Heart left ventricle (tissue), 16 donors: ENCODE measurements around the gene PRSS21. TPM values are rescaled to one million over a fixed set of nuclear protein-coding genes. Genes with fewer than 3 reads are reported as not detected.

ENCODE experiments used
- ATAC-seq, 4 donors: fragments of 200-7000 bp; cut with Tn5 transposase; one replicate each; pipeline ENCODE4 v1.9.1; 2020 to 2022; ENCODE audit warnings: moderate library complexity in 4 of 4, mild to moderate bottlenecking in 3 of 4, moderate number of reproducible peaks in 1 of 4
- DNase-seq, 5 donors: peaks; one replicate each; pipeline ENCODE4 v3.0.0-alpha.2; 2020
- H3K27ac ChIP-seq, 12 donors: fragments of 200-600 bp; sonication (generic) in 4 of 12; one replicate each; pipeline versions ENCODE4 v1.5.0 to v1.8.0; 2016 to 2022; ENCODE audit warnings: mild to moderate bottlenecking in 2 of 12
- H3K27me3 ChIP-seq, 9 donors: fragments of 200-600 bp; sonication (generic) in 2 of 9; one replicate each; pipeline versions ENCODE4 v1.5.1 to v1.8.0; 2016 to 2022; ENCODE audit warnings: mild to moderate bottlenecking in 3 of 9
- H3K36me3 ChIP-seq, 9 donors: fragments of 200-600 bp; sonication (generic) in 2 of 9; one replicate each; pipeline versions ENCODE4 v1.5.0 to v1.8.0; 2018 to 2022; ENCODE audit warnings: mild to moderate bottlenecking in 2 of 9
- H3K4me1 ChIP-seq, 12 donors: fragments of 200-600 bp; sonication (generic) in 4 of 12; one replicate each; pipeline versions ENCODE4 v1.5.0 to v1.8.0; 2016 to 2022; ENCODE audit warnings: mild to moderate bottlenecking in 3 of 12
- H3K4me3 ChIP-seq, 12 donors: fragments of 200-600 bp; sonication (generic) in 4 of 12; one replicate each; pipeline versions ENCODE4 v1.5.0 to v1.8.0; 2017 to 2022; ENCODE audit warnings: mild to moderate bottlenecking in 9 of 12, moderate library complexity in 4 of 12
- H3K9me3 ChIP-seq, 12 donors: fragments of 200-600 bp; sonication (generic) in 4 of 12; one replicate each; pipeline versions ENCODE4 v1.5.0 to v1.8.0; 2016 to 2022; ENCODE audit warnings: mild to moderate bottlenecking in 1 of 12
- CTCF ChIP-seq, 12 donors: fragments of 200-600 bp; sonication (generic) in 4 of 12; IDR thresholded peaks; one replicate each; pipeline versions ENCODE4 v1.5.0 to v1.8.0; 2018 to 2022; ENCODE audit warnings: antibody characterized with exemption in 12 of 12, mild to moderate bottlenecking in 5 of 12
- POLR2A ChIP-seq, 2 donors: fragments of 450-650 bp; IDR thresholded peaks; one replicate each; pipeline ENCODE4 v1.6.1; 2017; ENCODE audit warnings: antibody characterized with exemption in 2 of 2, mild to moderate bottlenecking in 2 of 2, moderate library complexity in 2 of 2
- WGBS, 4 donors: extraction: QIAGEN DNeasy Blood & Tissue Kit in 2 of 4; methylation state at CpG; one replicate each; pipeline versions ENCODE4 v1.1.5 to v1.1.7; 2013 to 2018; 5-methylcytosine and 5-hydroxymethylcytosine counted together
- intact Hi-C, 10 donors: fragments of 100-400 bp; cut with DNase I; formaldehyde crosslinking; loops; one replicate each; pipeline versions ENCODE4 v1.11.1 to v1.14.2; 2022
- polyA plus RNA-seq, 2 donors: library from polyadenylated mRNA; stranded (reverse); fragments of 200-250 nt; gene quantifications; one replicate each; pipeline ENCODE4 v1.2.3, GENCODE V29; 2013
- total RNA-seq, 9 donors: library from RNA; depleted of rRNA in 2 of 9; stranded (reverse); fragments of >200 nt in 2 of 9; fragmentation: NEBNext Ultra II Directional in 3 of 9; extraction: Animal tissue kit (Norgen Biotek cat#: 25700) in 3 of 9; gene quantifications; one replicate each; pipeline versions ENCODE4 v1.1.0 to v1.2.4, GENCODE V29; 2016 to 2023
- donor health status: ischemic (EF 13 %, LVEDD 7.1; RV severe dilation, severe dysfunction).
- donor health status: healthy with polysubstance abuse.
- donor health status: DM: no; HTN: yes; CAD: no.
- donor health status: DM: no; HTN: no; CAD: no.
- donor health status: ischemic (EF 25% LVEDD 6.9; RV normal size, moderate dysfunction).
- donor health status: ischemic (EF 25% LVEDD 5.7; RV mildly dilated, moderate dysfunction).
- donor health status: healthy.
- donor health status: DM: yes; HTN: yes; CAD: no.
- donor health status: ischemic (EF 35%, LVEDD 5.7; RV mildly dilated, moderate dysfunction).
- donor health status: nonischemic (EF 11% LVEDD 7.7; RV severe dilation, severe dysfunction).
- donor health status: DM: yes; HTN: yes; CAD: no.
- donor health status: PGD.
- donor health status: ischemic (EF 29% LVEDD 5.4; RV normal size, mild dysfunction).
- donor health status: nonischemic (EF 23%, LVEDD 6.1; RV moderate dilation, normal function).

The PRSS21 gene
- total and polyA plus RNA-seq, 11 donors, result not detected

- TF ChIP-seq POLR2A (IDR thresholded peaks at IDR 0.05) (no peak), CTCF (IDR thresholded peaks at IDR 0.05) (no peak)
- Histone ChIP-seq H3K36me3 (peaks cover 2 to 71% (median 68%) of the 10 kb centered on the region in 9 donors), H3K4me1 (peaks cover 2 to 52% (median 23%) of the 10 kb centered on the region in 12 donors), H3K4me3 (no peak overlapping the region), H3K9me3 (no peaks in the 10 kb centered on the region), H3K27ac (no peak overlapping the region), H3K27me3 (no peaks in the 10 kb centered on the region)
- intact Hi-C loops, result loop anchor here in 1 of 10 donors (10.0 kb wide), 1 partner anchor 141 kb away; the partner anchor contains the start of gene FLYWCH1
- 77 to 88% (median 85%) methylated on average over 12 of the region's 12 CpGs for WGBS, 4 donors
- DNase-seq (no peak), ATAC-seq (no peak)
Measured at GRCh38 chr16:2773188-2773968, 43.7 kb upstream of the PRSS21 start.

GRCh38 chr16:2774161-2774891, 42.7 kb upstream of the PRSS21 start:
- intact Hi-C loops, result loop anchor here in 1 of 10 donors (10.0 kb wide), 1 partner anchor 140 kb away; the partner anchor contains the start of gene FLYWCH1
- H3K9me3 ChIP-seq, result no peaks in the 10 kb centered on the region
- WGBS, 4 donors, result 69 to 84% (median 78%) methylated on average over 6 to 7 of the region's 7 CpGs
- no peak overlapping the region for H3K27ac ChIP-seq
- H3K4me3 ChIP-seq, result no peak overlapping the region
- TF ChIP-seq CTCF (IDR thresholded peaks at IDR 0.05) (no peak), POLR2A (IDR thresholded peaks at IDR 0.05) (no peak)
- H3K27me3 ChIP-seq, result no peaks in the 10 kb centered on the region
- H3K36me3 ChIP-seq, result peaks cover 2 to 61% (median 58%) of the 10 kb centered on the region in 9 donors
- H3K4me1 ChIP-seq, result peaks cover 2 to 52% (median 28%) of the 10 kb centered on the region in 12 donors
- DNase-seq (no peak), ATAC-seq (no peak)

GRCh38 chr16:2775131-2775716, 41.8 kb upstream of the PRSS21 start:
- Histone ChIP-seq H3K27me3 (no peaks in the 10 kb centered on the region), H3K9me3 (no peaks in the 10 kb centered on the region), H3K36me3 (peaks cover 2 to 52% (median 49%) of the 10 kb centered on the region in 9 donors), H3K4me3 (peak overlapping the region in 5 of 12 donors; percentile 67 to 100 (median 93)), H3K27ac (peak overlapping the region in 1 of 12 donors; percentile 3), H3K4me1 (peaks cover 2 to 51% (median 27%) of the 10 kb centered on the region in 12 donors)
- ATAC-seq (no peak), DNase-seq (no peak)
- intact Hi-C loops, result loop anchor here in 1 of 10 donors (10.0 kb wide), 1 partner anchor 140 kb away; the partner anchor contains the start of gene FLYWCH1
- no peak for TF ChIP-seq POLR2A (IDR thresholded peaks at IDR 0.05)
- WGBS, 4 donors, result 68 to 79% (median 75%) methylated on average over 7 of the region's 7 CpGs

DNA sequence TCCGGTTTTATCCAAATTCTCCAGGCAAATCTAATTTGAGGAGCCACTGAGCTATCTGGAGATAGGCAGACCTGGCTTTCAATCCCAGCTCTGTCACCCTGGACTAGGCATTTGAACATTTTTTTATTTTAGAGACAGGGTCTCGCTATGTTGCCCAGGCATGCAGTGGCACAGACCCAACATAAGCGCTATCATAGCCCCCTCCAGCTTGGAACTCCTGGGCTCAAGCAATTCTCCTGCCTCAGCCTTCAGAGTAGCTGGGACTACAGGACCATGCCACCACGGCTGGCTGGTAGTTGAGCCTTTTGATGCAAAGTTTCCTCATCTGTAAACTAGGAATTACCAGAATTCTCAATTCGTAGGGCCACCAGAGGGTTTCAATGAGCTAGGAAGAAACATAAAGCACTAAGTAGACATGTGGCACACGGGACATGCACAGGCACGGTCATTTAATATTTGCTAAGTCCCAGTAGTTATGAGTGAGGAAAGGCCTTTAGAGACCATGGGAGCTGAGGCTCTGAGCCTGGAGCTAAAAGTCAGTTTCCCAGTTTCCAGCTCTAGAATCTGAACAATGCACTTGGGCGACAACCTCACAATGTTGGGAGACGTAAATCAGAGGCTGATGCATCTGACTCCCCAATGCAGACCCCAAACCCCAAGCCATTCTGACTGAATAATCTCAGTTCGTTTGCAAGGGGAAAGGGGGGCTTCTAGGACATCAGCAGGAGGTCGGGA, 41.1 kb upstream of the PRSS21 start:
- Histone ChIP-seq H3K4me3 (peak overlapping the region; percentile 65 to 100 (median 93)), H3K9me3 (no peaks in the 10 kb centered on the region), H3K4me1 (peaks cover 2 to 44% (median 26%) of the 10 kb centered on the region in 12 donors), H3K27ac (peak overlapping the region in 8 of 12 donors; percentile 75 to 100 (median 98)), H3K36me3 (peaks cover 0 to 45% (median 42%) of the 10 kb centered on the region in 9 donors), H3K27me3 (no peaks in the 10 kb centered on the region)
- 45 to 54% (median 50%) methylated on average over 10 to 11 of the region's 11 CpGs for WGBS, 4 donors
- intact Hi-C loops, result loop anchor here in 5 of 10 donors (2.0 to 10.0 kb wide), 4 partner anchors 21 to 139 kb away; partner anchors contain the start of genes SRRM2 (in 3 of the 5), FLYWCH1 (in 1 of the 5) and PRSS27 (in 1 of the 5)
- ATAC-seq, result no peak
- no peak for TF ChIP-seq CTCF (IDR thresholded peaks at IDR 0.05)
- no peak for TF ChIP-seq POLR2A (IDR thresholded peaks at IDR 0.05)
- DNase-seq, result no peak
